GM19239 (cell line): Measurements from ENCODE around the gene IQSEC3.
"Not testable (repeated sequence)": the region's sequence is repeated elsewhere in the genome, so short reads cannot be mapped to it uniquely, and the experiment has no call there.

ENCODE experiments used
- DNase-seq: peaks from one replicate; pipeline ENCODE4 v3.0.0; 2011; ENCODE audit warnings: low spot score; ENCODE audit not compliant: insufficient read length
- FAIRE-seq: peaks from 2 replicates; lab custom pipeline; 2011; peaks lifted over from hg19 to GRCh38; lab: Jason Lieb, UNC

The IQSEC3 gene

DNA sequence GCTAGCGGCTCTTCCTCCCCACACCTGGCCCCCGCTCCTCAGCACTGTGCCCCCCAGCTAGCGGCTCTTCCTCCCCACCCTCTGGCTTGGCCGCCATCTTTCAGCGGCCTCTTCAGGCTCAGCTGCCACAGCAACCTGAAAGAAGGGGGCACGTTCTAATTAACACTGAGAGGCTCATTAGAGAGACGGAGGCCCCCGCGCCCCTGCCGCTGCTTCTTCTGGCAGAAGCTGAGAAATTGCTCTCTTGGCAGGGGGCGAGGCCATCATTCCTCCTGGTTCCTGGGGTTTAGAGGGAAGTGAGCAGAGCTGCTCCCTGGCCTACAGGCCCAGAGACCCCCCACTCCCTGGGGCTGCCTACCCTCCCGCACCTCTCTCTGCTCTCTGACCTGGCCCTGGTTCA, 64.4 kb downstream of the IQSEC3 start:
- DNase-seq (no peak), FAIRE-seq (no peak)

GRCh38 chr12:131732-132495, 65.3 kb downstream of the IQSEC3 start:
- no peak for FAIRE-seq
- DNase-seq: no peak

DNA sequence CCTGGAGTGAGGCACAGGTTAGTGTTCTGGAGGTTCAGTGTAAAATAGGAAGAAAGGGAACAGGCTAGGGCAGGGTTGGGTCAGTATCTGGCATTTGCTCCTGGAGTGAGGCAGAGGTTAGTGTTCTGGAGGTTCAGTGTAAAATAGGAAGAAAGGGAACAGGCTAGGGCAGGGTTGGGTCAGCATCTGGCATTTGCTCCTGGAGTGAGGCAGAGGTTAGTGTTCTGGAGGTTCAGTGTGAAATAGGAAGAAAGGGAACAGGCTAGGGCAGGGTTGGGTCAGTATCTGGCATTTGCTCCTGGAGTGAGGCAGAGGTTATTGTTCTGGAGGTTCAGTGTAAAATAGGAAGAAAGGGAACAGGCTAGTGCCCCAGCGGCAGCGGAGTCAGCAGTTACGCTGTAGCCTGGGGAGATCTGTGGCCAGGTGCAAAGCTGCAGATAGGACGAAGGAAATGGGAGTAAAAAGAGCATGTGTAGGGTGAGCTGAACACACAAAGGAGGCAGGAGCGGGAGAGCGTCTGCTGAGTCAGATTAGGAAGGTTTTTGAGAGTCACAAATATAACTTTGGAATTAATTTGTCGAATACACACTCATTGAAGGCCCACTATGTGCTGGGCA, 67.2 kb downstream of the IQSEC3 start:
- not testable (repeated sequence) for FAIRE-seq, DNase-seq

GRCh38 chr12:135138-135537, 68.6 kb downstream of the IQSEC3 start:
- no peak for DNase-seq
- no peak for FAIRE-seq

DNA sequence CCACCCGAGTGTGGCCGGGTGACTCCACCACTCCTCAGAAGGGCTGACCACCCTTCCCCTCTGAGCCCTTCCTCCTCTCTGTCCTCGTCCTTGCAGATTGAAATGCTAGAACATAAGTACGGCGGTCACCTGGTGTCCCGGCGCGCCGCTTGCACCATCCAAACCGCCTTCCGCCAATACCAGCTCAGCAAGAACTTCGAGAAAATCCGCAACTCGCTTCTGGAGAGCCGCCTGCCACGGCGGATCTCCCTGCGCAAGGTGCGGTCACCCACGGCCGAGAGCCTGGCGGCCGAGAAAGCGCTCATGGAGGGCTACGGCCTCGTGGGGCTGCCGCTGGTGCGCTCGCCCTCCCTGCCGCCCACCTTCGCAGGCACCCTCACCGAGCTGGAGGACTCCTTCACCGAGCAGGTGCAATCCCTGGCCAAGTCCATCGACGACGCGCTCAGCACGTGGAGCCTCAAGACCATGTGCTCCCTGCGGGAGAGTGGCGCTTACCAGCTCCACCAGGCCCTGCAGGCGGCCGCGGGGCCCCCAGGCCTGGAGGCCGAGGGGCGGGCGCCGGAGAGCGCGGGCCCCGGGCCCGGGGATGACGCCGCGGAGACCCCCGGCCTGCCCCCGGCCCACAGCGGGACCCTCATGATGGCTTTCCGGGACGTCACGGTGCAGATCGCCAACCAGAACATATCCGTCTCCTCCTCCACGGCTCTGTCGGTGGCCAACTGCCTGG, 71.8 kb downstream of the IQSEC3 start:
- no peak for FAIRE-seq

GRCh38 chr12:138898-139534, 72.4 kb downstream of the IQSEC3 start:
- DNase-seq (no peak), FAIRE-seq (no peak)

More for the DNA sequence above, 71.8 kb downstream of the IQSEC3 start:
- DNase-seq: no peak

DNA sequence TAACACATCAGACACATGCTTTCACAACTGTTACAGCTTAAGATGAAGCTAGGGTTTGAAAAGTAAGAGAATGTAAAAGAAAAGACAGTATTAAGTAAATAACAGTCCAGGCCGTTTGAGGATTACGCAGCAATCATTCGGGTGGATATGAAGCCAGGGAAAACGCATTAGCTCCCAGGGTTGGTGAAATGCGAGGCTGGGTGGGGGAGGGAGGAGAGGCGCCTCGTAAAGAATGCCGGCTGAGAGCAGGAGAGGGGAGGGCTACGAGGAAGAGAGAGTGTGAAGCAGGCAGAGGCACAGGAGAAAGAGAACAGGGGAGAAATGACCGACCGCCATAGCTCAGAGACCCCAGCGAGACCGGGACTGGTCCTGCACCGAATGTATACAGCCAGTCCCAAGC, 73.0 kb downstream of the IQSEC3 start:
- no peak for FAIRE-seq

GRCh38 chr12:140162-140561, 73.6 kb downstream of the IQSEC3 start:
- FAIRE-seq (no peak), DNase-seq (no peak)

More for the DNA sequence above, 73.0 kb downstream of the IQSEC3 start:
- DNase-seq: no peak

DNA sequence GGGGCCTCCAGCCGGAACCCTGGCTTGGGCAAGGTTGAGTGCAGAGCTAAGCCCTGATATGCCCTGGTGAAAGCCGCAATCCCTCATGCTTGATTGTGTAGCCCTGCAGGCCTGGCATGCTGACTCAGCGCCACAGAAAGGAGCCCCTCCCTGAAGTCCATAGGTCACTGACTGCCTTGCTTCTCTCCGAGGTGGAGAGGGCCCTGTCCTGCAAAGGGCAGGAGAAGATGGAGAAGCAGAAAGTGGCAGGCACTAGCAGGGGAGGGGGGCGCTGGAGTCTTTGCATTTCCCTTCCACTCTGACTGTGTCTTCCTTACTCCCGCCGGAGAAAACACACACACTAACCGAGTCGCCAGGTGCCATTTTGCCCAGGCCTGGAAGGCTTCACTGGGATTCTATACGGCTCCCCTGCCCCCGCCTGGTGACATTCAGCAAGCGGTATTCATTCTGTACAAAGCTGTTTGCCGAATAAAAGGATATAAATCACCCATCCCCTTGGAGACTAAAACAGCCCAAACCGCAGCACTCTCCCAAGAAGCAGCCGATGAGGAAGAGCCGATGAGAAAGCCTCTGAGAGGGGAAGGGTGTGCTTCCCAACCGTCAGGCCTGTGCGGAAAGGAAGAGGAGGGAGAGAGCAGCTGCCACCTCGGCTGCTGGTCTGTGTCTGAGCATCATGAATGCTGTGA, 77.5 kb downstream of the IQSEC3 start:
- no peak for FAIRE-seq
- DNase-seq: no peak

DNA sequence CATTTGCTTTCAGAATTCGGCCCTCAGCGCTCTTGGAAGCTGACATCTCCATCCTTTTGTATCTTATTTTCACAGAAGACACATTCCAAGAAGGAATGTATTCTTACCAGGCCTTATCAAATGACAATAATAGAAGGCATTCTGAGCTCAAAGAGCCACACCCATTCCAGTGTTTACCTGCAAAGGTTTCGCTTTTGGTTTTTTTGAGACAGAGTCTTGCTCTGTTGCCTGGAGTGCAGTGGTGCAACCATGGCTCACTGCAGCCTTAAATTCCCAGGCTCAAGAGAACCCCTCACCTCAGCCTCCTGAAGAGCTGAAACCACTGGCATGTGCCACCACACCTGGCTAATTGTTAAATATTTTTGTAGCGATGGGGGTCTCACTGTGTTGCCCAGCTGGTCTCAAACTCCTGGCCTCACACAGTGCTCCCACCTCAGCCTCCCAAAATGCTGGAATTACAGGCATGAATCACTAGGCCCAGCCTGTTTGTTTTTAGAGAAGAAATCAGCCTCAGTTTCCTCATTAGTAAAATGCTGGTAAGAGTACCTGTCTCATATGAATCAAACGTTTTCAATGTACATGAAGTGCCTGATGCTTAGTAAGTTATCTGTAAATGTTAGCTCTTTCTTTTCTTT, 78.2 kb downstream of the IQSEC3 start:
- FAIRE-seq: no peak
- DNase-seq: no peak

GRCh38 chr12:145369-145960, 78.9 kb downstream of the IQSEC3 start:
- FAIRE-seq: no peak
- DNase-seq: no peak

DNA sequence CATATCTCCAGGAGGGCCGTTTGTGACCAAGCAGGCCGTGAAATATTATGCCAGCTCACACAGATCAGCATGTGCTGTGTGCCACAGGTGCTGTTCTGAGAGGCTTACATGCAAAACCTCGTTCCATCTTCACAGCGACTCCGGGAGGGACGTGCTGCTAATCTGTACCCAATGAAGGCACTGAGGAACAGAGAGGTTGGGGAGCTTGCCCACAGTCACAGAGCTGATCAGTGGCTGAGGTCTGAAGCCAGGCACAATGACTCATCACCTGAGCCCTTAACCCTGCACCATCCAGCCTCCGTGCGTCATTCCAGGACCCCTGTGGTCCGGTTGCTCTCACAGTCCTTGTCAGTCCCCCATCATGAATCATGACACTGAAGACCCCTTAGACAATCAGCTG, 80.7 kb downstream of the IQSEC3 start:
- FAIRE-seq: no peak
- no peak for DNase-seq

DNA sequence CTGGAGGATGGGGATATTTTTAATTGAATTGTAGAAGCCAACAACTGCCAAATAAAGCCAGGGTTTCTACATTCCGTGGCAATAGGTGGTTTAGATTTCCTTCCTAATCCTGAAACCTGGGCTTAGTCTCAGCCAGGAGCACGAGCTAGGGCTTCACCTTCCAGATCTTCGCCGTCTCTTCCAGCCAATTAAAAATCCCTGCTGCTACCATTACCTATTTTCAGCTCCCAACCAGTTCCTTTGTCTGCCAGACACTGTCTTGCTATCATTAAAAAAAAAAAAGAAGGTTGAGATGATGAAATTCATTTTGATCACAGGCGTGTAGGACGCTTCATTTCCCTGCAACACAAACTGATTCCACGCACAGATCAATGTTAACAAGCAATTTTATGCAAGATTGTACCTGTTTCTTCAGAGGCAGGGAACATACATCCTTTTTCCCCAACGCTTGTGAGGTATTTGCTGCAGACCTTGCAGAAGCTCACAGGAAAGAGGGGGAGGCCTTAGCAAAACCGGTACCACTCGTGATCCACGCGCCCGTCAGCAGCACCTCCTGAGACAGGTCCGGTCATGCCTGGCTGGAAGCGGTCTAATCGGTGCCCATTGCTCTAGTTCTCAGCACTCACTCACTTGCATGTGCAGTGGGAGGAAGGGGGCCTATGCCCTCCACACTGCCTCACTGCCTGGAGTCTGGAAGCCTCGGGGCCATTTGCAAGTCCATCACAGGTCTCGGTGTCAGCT, 82.3 kb downstream of the IQSEC3 start:
- FAIRE-seq (no peak), DNase-seq (no peak)

GRCh38 chr12:151579-151978, 85.0 kb downstream of the IQSEC3 start:
- DNase-seq: no peak
- no peak for FAIRE-seq

GRCh38 chr12:152440-152839, 85.9 kb downstream of the IQSEC3 start:
- no peak for FAIRE-seq
- DNase-seq: no peak

DNA sequence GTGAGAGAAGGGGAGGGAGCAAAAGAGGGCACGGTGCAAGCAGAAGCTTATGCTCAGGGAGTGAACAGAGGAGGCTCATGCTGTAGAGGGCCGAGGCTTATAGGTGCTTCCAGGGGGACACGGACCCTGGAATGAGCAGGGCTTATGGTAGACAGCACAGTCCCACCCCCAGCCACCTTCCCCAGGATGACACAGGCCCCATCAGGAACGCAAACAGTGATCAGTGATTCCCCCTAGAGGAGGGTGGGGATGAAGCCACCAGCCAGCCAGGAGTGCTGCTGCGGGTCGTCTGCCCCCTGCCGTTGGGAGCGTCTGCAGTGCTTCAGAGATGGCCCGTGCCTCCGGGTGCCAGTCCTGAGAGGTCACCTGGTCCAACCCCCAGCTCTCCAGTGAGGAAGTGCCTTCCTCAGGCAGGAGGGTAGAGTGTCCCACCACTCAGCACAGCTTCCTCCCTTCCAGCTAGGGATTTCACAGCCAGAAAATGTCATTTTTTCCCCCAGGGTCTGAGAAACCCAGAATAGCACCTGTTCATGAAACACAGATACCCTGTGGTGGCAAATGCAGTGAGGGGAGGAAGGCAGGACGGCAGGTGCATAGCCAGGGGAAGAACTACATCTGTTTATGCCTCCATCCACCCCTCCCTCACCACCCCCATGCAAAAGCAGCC, 86.6 kb downstream of the IQSEC3 start:
- DNase-seq: peak; percentile 70
- peak; percentile 78 for FAIRE-seq

DNA sequence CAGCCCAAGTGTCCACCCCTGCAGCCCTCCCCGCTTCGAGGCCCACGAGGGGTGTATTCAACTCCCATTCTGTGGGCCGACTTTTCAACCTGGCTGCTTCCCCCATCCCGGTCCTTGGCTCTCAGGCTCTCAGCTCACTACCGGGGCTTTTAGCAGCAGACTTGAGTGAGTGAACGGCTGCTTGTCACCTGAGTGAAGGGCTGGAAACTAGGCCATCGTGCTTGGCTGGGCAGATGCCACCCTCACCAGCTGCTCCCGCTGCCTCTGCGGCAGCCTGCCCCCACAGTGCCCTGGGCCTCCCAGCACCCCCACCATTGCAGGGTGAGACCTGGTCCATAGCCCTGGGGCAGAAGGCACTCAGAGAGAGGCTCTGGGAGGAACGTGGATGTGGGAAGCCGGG, 87.5 kb downstream of the IQSEC3 start:
- FAIRE-seq: no peak
- no peak for DNase-seq

DNA sequence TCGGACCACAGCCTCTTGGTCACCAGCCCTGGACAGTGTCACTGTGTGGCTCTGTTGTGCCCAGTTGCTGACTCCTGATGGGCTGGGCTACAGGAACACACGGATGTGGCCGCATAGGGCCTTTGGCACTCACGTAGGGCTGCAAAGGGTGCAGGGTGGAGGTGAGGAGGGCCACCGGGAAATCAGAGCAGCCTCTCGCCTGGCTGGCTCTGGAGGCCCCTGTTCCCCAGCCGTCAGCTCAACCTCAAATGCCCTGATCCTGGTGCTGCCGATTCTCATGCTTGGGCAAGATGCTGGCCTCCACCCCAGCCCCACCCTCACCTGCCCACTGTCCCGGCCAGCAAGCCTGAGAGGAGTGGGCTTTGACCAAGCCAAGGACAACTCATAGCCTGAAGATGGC, 88.4 kb downstream of the IQSEC3 start:
- DNase-seq (no peak), FAIRE-seq (no peak)
